Effector memory CD4-positive, alpha-beta T cell (primary cell): ENCODE results near the gene RUBCN.

Source experiments
- DNase-seq, 3 donors: peaks; one replicate each; pipeline ENCODE4 v3.0.0-alpha.2; 2020
- H3K27ac ChIP-seq: 2 replicates; pipeline ENCODE4 v1.7.0; 2013; ENCODE audit warnings: mild to moderate bottlenecking, low read length, moderate library complexity; ENCODE audit not compliant: insufficient read depth, poor library complexity, severe bottlenecking
- H3K27me3 ChIP-seq: replicated peaks from 2 replicates; pipeline ENCODE4 v1.7.0; 2013; ENCODE audit warnings: mild to moderate bottlenecking, low read length; ENCODE audit not compliant: insufficient read depth, control insufficient read depth, poor library complexity, severe bottlenecking
- H3K36me3 ChIP-seq: 2 replicates; pipeline ENCODE4 v1.7.0; 2013; ENCODE audit warnings: mild to moderate bottlenecking, low read length, moderate library complexity; ENCODE audit not compliant: control insufficient read depth, insufficient read depth
- H3K4me1 ChIP-seq: 2 replicates; pipeline ENCODE4 v1.7.0; 2013; ENCODE audit warnings: low read length, mild to moderate bottlenecking; ENCODE audit not compliant: control insufficient read depth, insufficient read depth, poor library complexity, severe bottlenecking
- H3K4me3 ChIP-seq: 2 replicates; pipeline ENCODE4 v1.7.0; 2013; ENCODE audit warnings: low read length, low read depth, mild to moderate bottlenecking; ENCODE audit not compliant: insufficient read depth, poor library complexity, severe bottlenecking
- H3K9me3 ChIP-seq: 2 replicates; pipeline ENCODE4 v1.7.0; 2013; ENCODE audit warnings: mild to moderate bottlenecking, low read length, moderate library complexity; ENCODE audit not compliant: control insufficient read depth

RUBCN gene

DNA sequence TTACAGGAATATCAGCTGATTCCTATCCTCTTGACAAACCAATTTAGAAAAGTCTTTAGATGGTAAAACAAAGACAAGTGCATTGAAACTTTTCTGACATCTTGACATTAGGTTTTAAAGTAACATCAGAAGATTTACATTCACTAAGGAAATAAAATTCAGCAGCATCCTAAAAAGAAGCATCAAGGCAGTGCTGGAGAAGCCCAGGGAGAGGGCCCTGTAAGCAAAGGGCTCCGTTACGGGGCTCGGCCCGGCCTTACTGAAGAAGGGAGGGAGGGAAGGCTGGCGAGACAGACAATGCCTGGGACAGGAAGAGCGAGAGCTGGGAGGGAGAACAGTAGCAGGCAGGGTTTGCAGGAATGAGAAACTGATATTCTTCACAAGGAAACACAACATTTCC, 39.3 kb downstream of the RUBCN start:
- H3K4me1 ChIP-seq = no peaks in the 10 kb centered on the region
- peaks cover 66% of the 10 kb centered on the region for H3K36me3 ChIP-seq
- no peak for DNase-seq
- no peaks in the 10 kb centered on the region for H3K27me3 ChIP-seq
- H3K9me3 ChIP-seq = no peaks in the 10 kb centered on the region
- no peak overlapping the region for H3K4me3 ChIP-seq
- H3K27ac ChIP-seq = no peak overlapping the region

GRCh38 chr3:197694251-197694650, 42.5 kb downstream of the RUBCN start:
- H3K9me3 ChIP-seq = no peaks in the 10 kb centered on the region
- no peak overlapping the region for H3K27ac ChIP-seq
- H3K4me1 ChIP-seq = no peaks in the 10 kb centered on the region
- H3K27me3 ChIP-seq = no peaks in the 10 kb centered on the region
- H3K36me3 ChIP-seq = peaks cover 51% of the 10 kb centered on the region
- H3K4me3 ChIP-seq = no peak overlapping the region
- DNase-seq = no peak

- no peak for DNase-seq
- Histone ChIP-seq H3K27me3 (no peaks in the 10 kb centered on the region), H3K4me1 (no peaks in the 10 kb centered on the region), H3K4me3 (no peak overlapping the region), H3K9me3 (no peaks in the 10 kb centered on the region), H3K36me3 (peaks cover 44% of the 10 kb centered on the region), H3K27ac (no peak overlapping the region)
Observed at GRCh38 chr3:197692641-197693040, 44.1 kb downstream of the RUBCN start.

DNA sequence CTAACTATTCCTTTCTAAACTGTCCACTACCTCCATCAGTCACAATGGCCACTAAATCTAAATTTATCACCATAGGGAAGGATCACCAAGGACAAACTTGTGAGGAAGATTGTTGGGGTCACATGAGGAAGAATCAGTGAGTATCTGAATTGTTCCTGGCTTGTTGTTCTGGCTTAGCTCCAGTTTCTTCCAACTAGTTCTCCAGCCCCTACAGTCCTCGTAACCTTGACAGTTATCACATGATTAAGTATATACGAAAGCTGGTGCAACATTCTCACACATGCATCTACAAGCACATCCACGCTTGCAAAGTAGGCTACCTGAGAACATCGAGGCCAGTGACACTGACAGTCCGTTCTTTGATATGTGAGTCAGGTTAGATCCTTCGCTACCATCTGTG, 46.0 kb downstream of the RUBCN start:
- no peak for DNase-seq
- Histone ChIP-seq H3K4me3 (no peak overlapping the region), H3K27ac (no peak overlapping the region), H3K36me3 (peaks cover 41% of the 10 kb centered on the region), H3K9me3 (no peaks in the 10 kb centered on the region), H3K27me3 (no peaks in the 10 kb centered on the region), H3K4me1 (no peaks in the 10 kb centered on the region)

- Histone ChIP-seq H3K9me3 (no peaks in the 10 kb centered on the region), H3K4me1 (no peaks in the 10 kb centered on the region), H3K36me3 (peaks cover 29% of the 10 kb centered on the region), H3K27me3 (no peaks in the 10 kb centered on the region), H3K27ac (no peak overlapping the region), H3K4me3 (no peak overlapping the region)
- no peak for DNase-seq
Observed at GRCh38 chr3:197687570-197687969, 49.1 kb downstream of the RUBCN start.

DNA sequence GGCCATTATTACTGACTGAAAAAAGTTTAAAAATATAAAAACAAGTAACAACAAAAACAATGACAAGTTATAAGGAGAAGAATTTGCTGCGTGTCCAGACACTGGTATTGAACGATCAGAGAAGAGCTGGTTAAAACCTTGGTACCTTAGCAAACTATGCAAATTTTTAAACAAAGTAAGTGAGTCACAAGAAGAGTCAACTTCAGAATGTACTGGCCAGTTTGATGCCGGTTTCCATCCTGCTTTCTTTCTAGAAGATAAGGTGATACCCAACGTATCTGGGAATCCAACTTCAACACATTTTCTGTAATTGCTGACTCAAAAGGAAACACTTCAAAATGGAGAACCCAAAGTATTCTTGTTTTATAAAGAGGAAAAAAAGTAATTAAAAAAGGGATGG, 49.8 kb downstream of the RUBCN start:
- Histone ChIP-seq H3K4me3 (no peak overlapping the region), H3K9me3 (no peaks in the 10 kb centered on the region), H3K36me3 (peaks cover 35% of the 10 kb centered on the region), H3K27ac (no peak overlapping the region), H3K27me3 (no peaks in the 10 kb centered on the region), H3K4me1 (no peaks in the 10 kb centered on the region)
- no peak for DNase-seq

DNA sequence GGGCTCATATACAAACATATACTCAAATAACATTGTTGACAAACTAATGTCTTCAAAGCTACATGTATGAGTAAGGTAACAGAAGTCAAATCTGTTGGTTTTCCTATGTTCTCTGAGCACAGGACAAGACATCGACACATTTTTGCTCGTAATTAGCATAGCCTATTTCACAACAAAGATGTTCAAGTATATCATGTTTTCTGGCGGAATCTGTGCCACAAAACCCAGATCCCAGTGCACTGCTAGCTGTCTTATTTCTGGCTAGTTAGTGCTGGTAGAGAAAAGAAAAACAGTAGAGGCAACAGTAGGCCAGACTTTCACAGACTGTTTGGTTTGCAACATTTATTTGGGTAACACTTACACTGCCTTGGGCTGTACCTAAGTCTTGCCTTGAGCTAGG, 51.2 kb downstream of the RUBCN start:
- Histone ChIP-seq H3K27me3 (no peaks in the 10 kb centered on the region), H3K36me3 (peaks cover 44% of the 10 kb centered on the region)

DNA sequence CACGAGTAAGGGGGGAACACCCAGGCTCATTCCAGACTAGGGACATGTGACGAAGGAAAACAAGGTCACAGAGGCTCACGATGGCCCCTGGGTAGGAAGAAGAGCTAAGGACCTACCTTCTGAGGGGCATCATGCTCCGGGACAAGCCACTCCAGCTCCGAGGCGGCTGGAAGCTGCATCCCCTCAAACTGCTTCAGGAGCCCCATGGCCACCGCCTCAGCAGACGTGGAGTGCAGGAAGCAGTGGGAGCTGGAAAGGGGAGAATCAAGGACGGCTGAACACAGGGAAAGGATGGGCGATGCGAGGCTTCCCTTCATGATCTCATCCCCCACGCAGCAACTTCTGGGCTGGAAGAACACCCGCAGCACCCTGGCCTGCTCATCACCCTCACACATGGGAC, 53.5 kb downstream of the RUBCN start:
- no peak for DNase-seq
- Histone ChIP-seq H3K27me3 (no peaks in the 10 kb centered on the region), H3K9me3 (no peaks in the 10 kb centered on the region), H3K36me3 (peaks cover 46% of the 10 kb centered on the region), H3K4me3 (no peak overlapping the region), H3K27ac (no peak overlapping the region), H3K4me1 (no peaks in the 10 kb centered on the region)

More for the DNA sequence above, 51.2 kb downstream of the RUBCN start:
- Histone ChIP-seq H3K4me3 (no peak overlapping the region), H3K9me3 (no peaks in the 10 kb centered on the region), H3K27ac (no peak overlapping the region), H3K4me1 (no peaks in the 10 kb centered on the region)
- DNase-seq = no peak

GRCh38 chr3:197682713-197683112, 54.0 kb downstream of the RUBCN start:
- Histone ChIP-seq H3K27me3 (no peaks in the 10 kb centered on the region), H3K4me3 (no peak overlapping the region), H3K9me3 (no peaks in the 10 kb centered on the region), H3K4me1 (no peaks in the 10 kb centered on the region), H3K36me3 (peaks cover 45% of the 10 kb centered on the region), H3K27ac (no peak overlapping the region)
- DNase-seq = no peak

DNA sequence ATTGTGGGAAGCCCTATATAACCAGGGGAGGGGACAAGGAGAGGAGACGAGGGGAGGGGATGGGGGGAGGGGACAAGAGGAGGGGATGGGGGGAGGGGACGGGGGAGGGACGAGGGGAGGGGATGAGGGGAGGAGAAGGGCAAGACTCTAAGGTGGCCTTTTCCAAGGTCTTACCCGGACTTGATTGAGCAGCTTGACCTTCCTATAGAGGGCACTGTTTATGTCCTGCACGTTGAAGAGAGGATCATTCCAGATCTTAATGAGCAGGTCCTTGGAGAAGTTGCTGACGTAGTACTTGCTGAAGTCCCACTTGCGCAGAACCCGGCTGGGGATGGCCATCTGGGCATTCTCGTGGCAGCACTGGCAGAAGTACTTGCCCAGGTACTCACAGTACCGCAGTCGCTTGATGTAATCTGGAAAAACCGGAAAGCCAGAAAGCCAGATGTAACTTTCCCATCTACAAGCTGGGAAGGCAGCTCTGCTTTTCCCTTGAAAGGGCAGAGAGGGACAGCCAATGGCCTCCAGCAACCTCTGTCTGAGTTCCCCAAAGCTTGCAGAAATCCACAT, 55.7 kb downstream of the RUBCN start:
- H3K4me1 ChIP-seq = no peaks in the 10 kb centered on the region
- no peaks in the 10 kb centered on the region for H3K27me3 ChIP-seq
- no peak for DNase-seq
- no peaks in the 10 kb centered on the region for H3K9me3 ChIP-seq
- H3K27ac ChIP-seq = no peak overlapping the region
- no peak overlapping the region for H3K4me3 ChIP-seq
- peaks cover 45% of the 10 kb centered on the region for H3K36me3 ChIP-seq
